ENCODE data around the gene OR5K1. TPM values are rescaled to one million over a fixed set of nuclear protein-coding genes. Genes with fewer than 3 reads are reported as not detected.

OR5K1 gene
- polyA plus RNA-seq (ENCODE audit: insufficient read length in 10 of 10): not detected
- long read RNA-seq, donor 1: 0 reads
- long read RNA-seq, donor 2: 0 reads
- long read RNA-seq, donor 3: 0 reads
- long read RNA-seq, donor 4: 0 reads
- long read RNA-seq, donor 5: 0 reads
- long read RNA-seq, donor 6: 0 reads
- long read RNA-seq, donor 7: 0 reads
- long read RNA-seq, donor 8: 0 reads
- long read RNA-seq, donor 9: 0 reads

DNA sequence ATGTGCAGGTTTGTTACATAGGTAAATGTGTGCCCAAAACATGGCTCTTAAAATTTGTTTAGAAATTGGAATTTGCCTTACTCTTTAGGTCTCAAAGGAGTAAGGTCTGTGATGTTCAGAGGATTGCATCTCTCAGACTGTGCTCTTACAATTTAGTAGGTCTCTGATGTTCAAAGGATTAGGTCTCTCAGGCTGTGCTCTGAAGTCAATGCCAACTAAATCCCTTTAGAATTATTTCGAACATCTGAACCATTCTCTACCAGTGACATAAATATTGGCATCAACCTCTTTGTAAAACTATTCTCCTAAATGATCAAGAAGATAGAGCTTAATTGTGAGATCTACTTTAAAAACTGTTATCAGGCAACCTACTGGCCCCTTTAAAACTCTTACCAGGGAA, at the start of gene OR5K1:
Gene OR5K1, plus strand, starts transcription at position 301 of the 400 bp plus-strand sequence. CDS start 6,376 bp downstream, outside the sequence.
- DNase-seq: no peak

GRCh38 chr3:98432575-98432974, 30.4 kb upstream of the OR5K1 start:
- DNase-seq: no peak

DNA sequence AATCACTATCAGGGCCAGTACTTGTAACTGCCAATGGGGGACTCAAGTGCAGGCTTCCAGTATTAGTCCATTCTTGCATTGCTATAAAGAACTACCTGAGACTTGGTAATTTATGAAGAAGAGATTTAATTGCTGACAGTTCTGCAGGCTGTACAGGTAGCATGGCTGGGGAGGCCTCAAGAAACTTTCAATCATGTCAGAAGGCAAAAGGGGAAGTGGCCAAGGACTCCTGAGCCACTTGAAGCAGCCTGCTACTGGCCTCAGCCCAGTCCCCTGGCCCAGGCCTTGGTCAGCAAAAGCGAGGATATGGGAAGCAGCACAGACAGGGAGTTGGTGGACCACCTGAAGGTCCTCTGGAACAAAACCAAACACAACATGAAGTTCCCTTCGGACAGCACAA, 29.2 kb upstream of the OR5K1 start:
- no peak for DNase-seq

- DNase-seq: no peak
These were observed 28.6 kb upstream of the OR5K1 start for GRCh38 chr3:98434412-98434811.

DNA sequence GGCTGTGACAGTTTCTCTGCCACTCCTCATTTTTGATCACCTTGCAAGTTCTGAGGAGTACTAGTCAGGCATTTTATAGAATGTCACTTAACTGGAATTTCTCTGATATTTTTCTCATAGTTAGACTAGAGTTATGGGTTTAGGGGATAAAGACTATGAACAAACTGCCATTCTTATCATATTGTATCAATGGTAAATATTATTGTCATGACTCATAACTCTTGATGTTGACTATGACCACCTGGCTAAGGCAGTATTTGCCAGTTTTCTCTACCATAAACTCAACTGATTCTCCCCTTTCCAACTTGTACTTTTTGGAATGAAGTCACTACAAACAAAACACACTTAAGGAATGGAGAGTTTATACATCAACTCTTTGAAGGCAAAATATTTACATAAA, 22.7 kb upstream of the OR5K1 start:
- no peak for DNase-seq

GRCh38 chr3:98445949-98446406, 17.0 kb upstream of the OR5K1 start:
- DNase-seq: no peak

DNA sequence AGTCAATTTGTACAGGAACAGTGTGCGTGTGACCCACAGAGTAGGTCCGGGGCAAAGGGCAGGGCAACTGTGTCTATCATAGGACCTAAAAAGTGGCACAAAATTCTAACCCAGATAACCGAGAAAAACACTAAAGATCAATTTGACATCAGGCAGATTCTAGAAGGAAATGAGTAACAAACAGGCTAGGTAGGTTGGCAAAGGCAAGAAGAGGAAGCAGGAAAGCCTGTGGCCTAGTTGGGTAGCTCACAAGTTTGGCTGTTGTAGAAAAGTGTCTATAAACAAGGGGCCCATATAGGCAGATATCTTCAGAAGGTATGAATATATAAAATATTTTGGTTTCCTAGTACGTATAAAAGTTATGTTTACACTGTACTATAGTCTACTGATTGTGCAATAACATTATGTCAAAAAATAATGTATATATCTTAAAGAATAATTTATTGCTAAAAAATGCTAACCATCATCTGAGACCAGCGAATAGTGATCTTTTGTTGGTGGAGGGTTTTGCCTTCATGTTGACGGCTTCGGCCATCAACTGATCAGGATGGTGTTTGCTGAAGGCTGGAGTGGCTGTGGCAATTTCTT, 13.3 kb upstream of the OR5K1 start:
- DNase-seq: no peak

GRCh38 chr3:98450372-98450771, 12.6 kb upstream of the OR5K1 start:
- DNase-seq: no peak

- DNase-seq: no peak
These were observed 9.2 kb upstream of the OR5K1 start for GRCh38 chr3:98453827-98454226.

DNA sequence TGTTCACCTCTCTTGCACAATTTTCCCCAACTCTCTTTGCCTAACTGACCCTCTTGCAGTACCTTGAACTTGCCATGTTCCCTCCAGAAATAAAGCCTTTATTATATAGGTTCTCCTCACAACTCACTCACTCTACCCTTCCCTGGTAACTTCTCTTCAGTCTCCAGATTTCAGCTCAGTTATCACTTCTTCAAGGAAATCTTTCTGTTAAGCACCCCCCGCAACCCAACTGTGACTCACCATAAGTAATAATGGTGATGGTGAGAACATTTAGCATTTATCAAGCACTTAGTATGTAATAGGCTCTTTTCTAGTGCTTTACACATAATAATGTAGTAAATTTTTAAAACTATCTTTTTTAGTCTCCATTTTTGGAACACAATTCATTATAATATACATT, 8.1 kb upstream of the OR5K1 start:
- DNase-seq: no peak

GRCh38 chr3:98457543-98457942, 5.5 kb upstream of the OR5K1 start:
- DNase-seq: no peak

DNA sequence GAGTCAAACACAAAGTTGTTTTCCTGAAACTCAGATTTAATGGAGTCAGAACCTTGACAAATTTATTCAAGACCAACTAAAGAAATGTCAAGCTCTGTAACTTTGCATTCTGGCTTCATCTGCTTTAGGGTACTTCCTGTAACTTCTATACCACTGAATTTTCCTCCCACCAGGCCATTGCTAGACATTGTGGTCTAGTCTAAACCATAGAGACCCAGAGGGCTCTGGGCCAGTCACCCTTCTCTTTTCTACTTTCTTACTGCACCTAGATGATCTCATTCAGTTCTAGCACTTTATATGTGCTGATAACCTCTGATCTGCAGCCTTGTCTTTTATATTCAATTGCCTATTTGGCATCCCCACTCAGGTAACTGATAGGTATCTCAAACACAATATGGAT, 2.8 kb upstream of the OR5K1 start:
- DNase-seq: no peak

- DNase-seq: peak in 1 of 3 donors; percentile 0
These were observed 19.9 kb downstream of the OR5K1 start for GRCh38 chr3:98482717-98483482.

GRCh38 chr3:98483626-98484025, 20.6 kb downstream of the OR5K1 start:
- no peak for DNase-seq

- DNase-seq: no peak
These were observed 34.4 kb downstream of the OR5K1 start, which contains the start of gene OR5K2 for GRCh38 chr3:98497381-98497780. Gene OR5K2 (plus strand): TSS chr3:98497681. CDS start chr3:98497681, 0 bp downstream.

DNA sequence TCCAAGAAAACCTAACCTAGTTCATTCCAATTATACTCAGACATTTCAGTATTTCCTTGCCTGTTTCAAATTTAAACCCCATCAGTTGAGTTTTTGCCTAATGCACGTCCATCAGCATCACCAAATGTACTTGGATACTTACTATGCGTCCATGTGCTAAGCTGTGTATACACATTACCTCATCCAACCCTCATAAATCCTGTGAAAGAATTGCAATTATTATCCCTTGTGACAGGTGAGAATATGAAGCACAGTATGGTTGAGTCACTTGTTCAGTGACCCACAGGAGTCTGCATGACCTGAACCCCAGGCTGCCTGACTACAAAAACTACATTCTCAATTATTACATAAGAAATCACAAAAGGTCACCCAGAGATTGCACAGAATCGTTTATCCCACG, 37.0 kb downstream of the OR5K1 start:
- no peak for DNase-seq

DNA sequence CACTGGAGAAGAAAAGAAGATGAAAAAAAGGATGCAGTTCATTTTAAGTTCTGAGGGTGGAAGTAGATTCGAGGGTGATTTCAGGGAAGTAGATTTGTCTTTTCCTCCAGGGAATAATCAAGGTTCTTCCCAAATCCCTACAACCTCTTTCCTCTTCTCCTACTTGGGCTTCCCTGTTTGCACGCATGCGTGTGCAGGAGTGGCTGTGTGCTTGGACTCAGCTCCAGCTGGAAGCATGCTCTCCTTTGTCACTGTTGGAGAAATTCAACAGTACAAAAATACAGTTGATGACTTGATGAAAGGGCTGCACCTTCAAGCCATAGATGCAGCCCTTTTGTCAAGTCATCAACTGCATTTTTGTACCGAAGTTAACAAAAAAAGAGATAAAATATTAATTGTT, 38.3 kb downstream of the OR5K1 start:
- no peak for DNase-seq

GRCh38 chr3:98501863-98502576, 39.0 kb downstream of the OR5K1 start:
- DNase-seq: no peak

DNA sequence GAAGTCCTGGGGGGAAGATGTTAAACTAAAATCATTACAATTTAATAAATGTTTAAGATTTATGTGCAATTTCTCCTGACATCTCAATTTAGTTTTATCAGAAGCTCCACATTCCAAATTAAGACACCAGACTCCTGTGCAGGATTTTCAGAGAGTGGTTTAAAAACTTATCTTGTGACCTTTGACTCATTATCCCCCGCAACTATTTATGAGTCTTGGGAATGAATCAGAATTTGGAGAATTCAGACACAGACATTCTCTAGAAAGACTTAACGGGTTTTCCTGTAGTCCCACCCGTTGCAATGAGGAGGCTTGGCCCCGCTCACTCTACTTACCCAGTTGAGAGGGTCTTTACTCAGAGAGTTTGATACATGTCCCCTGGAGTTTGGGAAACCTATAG, 41.5 kb downstream of the OR5K1 start:
- DNase-seq: no peak

GRCh38 chr3:98508582-98508981, 45.6 kb downstream of the OR5K1 start:
- DNase-seq: no peak

DNA sequence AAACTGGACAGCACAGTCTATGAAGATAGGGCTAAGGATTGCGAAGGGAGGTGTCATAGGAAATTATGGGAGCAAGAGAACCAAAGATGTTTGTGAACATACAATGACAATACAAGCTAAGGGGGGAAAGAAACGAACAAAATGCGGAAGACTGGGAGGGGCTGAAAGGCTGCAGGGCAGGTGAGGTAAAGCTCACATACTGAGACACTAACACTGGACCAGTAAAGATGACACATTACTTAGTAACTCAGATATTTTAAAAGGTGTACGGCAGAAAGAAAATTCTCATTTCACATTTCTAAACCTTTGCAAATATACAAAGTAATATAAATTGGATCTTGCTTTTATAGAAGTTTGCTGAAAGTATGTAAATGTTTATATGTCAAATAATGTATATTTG, 49.6 kb downstream of the OR5K1 start:
- no peak for DNase-seq

GRCh38 chr3:98513091-98513511, 50.1 kb downstream of the OR5K1 start:
- no peak for DNase-seq
